Choroid plexus epithelial cell (primary cell): ENCODE results near the gene NGB.

Experiments
- DNase-seq: peaks from one replicate; pipeline ENCODE4 v3.0.0-alpha.2; 2010; ENCODE audit warnings: low read depth
- H3K4me3 ChIP-seq: 2 replicates; pipeline ENCODE4 v1.5.1; 2011; ENCODE audit warnings: low read depth, mild to moderate bottlenecking, control low read depth, low read length, moderate library complexity
- CTCF ChIP-seq: conservative IDR thresholded peaks from 2 replicates; pipeline ENCODE4 v1.5.1; 2011; ENCODE audit warnings: low read depth, mild to moderate bottlenecking, control low read depth, inconsistent platforms, low read length, moderate library complexity

Gene NGB

DNA sequence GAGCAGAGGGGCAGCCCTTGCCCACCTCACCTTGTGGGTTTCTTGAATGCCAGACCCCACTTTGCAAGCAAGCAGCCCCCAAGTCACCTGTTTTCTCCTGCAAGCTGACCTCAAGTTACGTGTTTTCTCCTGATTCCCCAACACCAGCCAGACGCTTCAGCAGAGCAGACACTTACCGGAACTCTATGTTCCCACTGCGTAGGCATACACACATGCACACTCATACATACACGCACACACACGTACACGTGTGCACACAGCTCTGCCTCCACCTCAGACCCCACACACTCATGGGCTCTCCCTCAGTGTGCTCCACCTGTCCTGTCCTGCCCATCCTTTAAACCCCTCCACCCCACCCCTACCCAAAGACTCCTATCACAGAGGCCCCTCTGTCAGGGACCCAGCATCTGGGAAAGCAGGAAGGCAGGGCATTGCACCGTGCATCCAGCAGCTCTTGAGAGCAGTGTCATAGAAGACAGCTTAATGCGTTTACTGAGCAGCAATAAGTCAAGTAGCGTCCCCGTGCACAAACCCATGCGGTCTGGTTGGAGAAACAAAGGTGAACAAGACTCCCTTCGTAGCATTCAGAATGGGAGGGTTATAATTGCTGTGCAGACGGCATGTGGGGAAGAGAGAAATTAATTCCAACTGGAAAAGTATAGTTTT is 45.0 kb downstream of the NGB start:
- DNase-seq, result no peak
- H3K4me3 ChIP-seq, result no peak overlapping the region
- no peak for TF ChIP-seq CTCF

DNA sequence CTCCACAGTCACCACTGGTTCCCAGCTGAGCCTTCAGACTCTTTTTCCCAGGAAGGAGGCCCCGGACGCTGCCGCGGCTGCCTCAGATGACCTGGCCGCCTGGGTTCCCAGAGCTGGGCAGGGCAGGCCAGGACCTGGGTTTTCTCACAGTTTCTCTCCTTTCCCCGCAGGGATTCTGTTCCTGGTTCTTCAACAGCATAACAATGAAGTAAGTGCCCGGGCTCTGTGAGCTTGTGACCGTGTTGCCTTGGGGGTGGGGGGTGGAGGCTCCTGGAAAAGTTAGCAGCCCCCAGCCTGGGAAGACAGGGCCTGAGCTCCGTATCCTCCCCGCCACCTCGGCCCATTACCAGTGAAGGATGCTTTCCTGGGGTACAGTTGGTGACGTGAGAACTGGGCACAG is 45.8 kb downstream of the NGB start:
- no peak for DNase-seq
- no peak for TF ChIP-seq CTCF

GRCh38 chr14:77224212-77224611 is 46.8 kb downstream of the NGB start:
- TF ChIP-seq CTCF, result no peak
- no peak for DNase-seq
- no peak overlapping the region for H3K4me3 ChIP-seq

More for the DNA sequence above, 45.8 kb downstream of the NGB start:
- no peak overlapping the region for H3K4me3 ChIP-seq

- no peak for DNase-seq
These were observed 48.3 kb downstream of the NGB start for GRCh38 chr14:77222546-77223225.

GRCh38 chr14:77221241-77221871 is 49.6 kb downstream of the NGB start:
- no peak for DNase-seq
- no peak for TF ChIP-seq CTCF
- H3K4me3 ChIP-seq, result no peak overlapping the region

More at GRCh38 chr14:77222546-77223225, 48.3 kb downstream of the NGB start:
- TF ChIP-seq CTCF, result no peak
- no peak overlapping the region for H3K4me3 ChIP-seq

DNA sequence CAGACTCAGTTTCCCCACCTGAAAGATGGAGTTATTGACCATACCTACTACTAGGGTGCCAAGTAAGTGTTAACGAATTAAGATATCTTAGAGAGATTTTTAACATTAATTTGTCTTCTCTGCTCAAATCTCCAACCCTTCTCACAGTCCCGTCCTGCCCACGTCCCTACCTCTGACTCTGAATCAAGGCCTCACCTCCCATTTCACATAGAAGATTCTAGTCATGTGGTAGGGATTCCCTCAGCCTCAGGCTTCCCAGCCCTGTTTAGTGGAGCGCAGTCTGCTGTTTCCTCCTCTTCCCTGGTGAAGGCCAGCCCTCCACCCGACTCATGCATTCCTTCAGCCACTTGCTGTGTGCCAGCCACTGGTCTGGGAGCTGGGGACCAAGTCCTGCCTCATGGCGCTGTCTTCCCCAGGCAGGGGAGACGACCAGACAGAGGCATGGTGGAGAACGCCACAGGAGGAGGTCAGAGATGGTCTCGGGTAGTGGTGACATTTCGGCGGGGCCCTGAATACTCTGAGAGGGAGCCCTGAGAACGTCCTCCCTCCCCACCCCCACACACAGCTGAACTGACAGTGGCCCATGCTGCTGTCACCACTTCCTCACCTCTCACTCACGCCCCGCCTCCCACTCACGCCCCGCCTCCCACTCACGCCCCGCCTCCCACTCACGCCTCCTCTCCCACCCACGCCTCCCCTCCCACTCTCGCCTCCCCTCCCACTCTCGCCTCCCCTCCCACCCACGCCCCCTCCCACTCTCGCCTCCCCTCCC is 50.6 kb downstream of the NGB start:
- no peak for DNase-seq
- no peak for TF ChIP-seq CTCF
- H3K4me3 ChIP-seq, result no peak overlapping the region
